ENCODE data around the gene ADARB1.
"Not testable (repeated sequence)": the region's sequence is repeated elsewhere in the genome, so short reads cannot be mapped to it uniquely, and the experiment has no call there.

ADARB1 gene

GRCh38 chr21:45130324-45130774 lies 56.0 kb downstream of the ADARB1 start:
- no peak for TF ChIP-seq CTCF (IDR thresholded peaks at IDR 0.05; ENCODE audit: insufficient read depth, low read depth, low read length, missing control alignments)

DNA sequence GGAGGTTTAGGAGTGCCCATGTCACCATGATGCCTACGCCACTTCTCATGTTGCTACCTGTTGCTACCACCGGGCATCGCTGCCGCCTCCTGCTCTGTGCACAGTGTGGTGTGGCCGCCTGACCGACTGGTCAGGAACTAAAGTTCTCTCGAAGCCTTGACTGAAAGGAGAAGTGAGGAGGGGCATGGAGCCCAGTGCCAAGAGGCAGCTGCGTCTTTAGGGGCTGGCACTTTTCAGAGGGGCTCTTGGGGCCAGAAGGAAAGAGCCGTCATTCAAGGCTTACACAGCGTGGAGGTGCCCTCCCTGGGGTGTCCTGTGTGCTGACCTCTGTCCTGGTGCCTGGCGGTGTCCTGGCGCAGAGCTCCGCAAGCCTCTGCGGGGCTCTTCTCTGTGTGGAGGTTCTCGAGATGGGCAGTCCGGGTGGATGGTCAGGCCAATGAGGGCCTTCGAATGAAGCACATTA lies 57.2 kb downstream of the ADARB1 start:
- H3K4me3 ChIP-seq (ENCODE audit: low read length) = no peak overlapping the region

More at GRCh38 chr21:45130324-45130774, 56.0 kb downstream of the ADARB1 start:
- DNase-seq (ENCODE audit: low read depth) = peak; percentile 71
- H3K4me3 ChIP-seq (ENCODE audit: low read length) = no peak overlapping the region

GRCh38 chr21:45132841-45133573 lies 58.6 kb downstream of the ADARB1 start:
- no peak for DNase-seq (ENCODE audit: low read depth)
- H3K4me3 ChIP-seq (ENCODE audit: low read length) = no peak overlapping the region
- no peak for TF ChIP-seq CTCF (IDR thresholded peaks at IDR 0.05; ENCODE audit: insufficient read depth, low read depth, low read length, missing control alignments)

More for the DNA sequence above, 57.2 kb downstream of the ADARB1 start:
- no peak for DNase-seq (ENCODE audit: low read depth)
- no peak for TF ChIP-seq CTCF (IDR thresholded peaks at IDR 0.05; ENCODE audit: insufficient read depth, low read depth, low read length, missing control alignments)

DNA sequence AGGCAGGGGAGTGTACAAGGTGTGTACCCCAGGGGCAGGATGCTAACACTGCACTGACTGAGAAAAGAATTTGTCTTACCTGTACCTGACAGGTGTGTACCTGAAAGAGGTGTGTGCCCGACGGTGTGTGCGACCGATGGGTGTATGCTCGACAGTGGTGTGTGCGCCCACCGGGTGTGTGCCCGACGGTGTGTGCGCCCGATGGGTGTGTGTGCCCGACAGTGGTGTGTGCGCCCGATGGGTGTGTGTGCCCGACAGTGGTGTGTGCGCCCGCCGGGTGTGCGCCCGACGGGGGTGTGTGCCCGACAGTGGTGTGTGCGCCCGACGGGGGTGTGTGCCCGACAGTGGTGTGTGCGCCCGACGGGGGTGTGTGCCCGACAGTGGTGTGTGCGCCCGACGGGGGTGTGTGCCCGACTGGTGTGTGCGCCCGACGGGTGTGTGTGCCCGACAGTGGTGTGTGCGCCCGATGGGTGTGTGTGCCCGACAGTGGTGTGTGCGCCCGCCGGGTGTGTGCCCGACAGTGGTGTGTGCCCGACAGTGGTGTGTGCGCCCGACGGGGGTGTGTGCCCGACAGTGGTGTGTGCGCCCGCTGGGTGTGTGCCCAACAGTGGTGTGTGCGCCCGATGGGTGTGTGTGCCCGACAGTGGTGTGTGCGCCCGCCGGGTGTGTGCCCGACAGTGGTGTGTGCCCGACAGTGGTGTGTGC lies 59.3 kb downstream of the ADARB1 start:
- not testable (repeated sequence) for DNase-seq (ENCODE audit: low read depth); H3K4me3 ChIP-seq (ENCODE audit: low read length)

- no peak overlapping the region for H3K4me3 ChIP-seq (ENCODE audit: low read length)
- no peak for DNase-seq (ENCODE audit: low read depth)
- TF ChIP-seq CTCF (IDR thresholded peaks at IDR 0.05; ENCODE audit: insufficient read depth, low read depth, low read length, missing control alignments) = no peak
These were observed 60.1 kb downstream of the ADARB1 start for GRCh38 chr21:45134279-45135076.

- no peak overlapping the region for H3K4me3 ChIP-seq (ENCODE audit: low read length)
- no peak for TF ChIP-seq CTCF (IDR thresholded peaks at IDR 0.05; ENCODE audit: insufficient read depth, low read depth, low read length, missing control alignments)
- DNase-seq (ENCODE audit: low read depth) = no peak
These were observed 60.7 kb downstream of the ADARB1 start for GRCh38 chr21:45135122-45135521.

DNA sequence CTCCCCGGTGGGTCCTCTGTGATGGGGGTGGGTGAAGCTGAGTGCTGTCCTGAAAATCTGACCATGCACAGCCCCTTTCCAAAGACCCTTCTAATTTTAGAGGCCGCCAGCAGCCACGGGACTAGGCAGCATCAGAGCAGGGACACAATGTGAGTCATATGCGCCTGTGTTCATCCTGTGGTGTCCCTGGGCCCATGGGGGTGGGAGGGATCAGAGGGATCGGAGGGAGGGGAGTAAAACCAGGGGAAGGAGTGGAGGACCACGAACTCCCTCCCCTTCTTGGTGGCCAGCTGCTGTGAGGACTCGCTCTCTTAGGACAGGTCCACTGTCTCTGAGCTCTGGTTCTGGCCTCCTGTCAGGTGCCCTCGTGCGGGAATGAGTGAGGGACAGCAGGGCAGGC lies 61.5 kb downstream of the ADARB1 start:
- DNase-seq (ENCODE audit: low read depth) = no peak
- no peak overlapping the region for H3K4me3 ChIP-seq (ENCODE audit: low read length)
- no peak for TF ChIP-seq CTCF (IDR thresholded peaks at IDR 0.05; ENCODE audit: insufficient read depth, low read depth, low read length, missing control alignments)

All from epithelial cell of esophagus (primary cell).